GM19438 (cell line): ENCODE results near the gene KRTAP22-2.

Source experiments
- ATAC-seq: cut with Tn5 transposase; IDR thresholded peaks from one replicate; pipeline ENCODE4 v1.9.1; 2021; ENCODE audit warnings: low read depth; ENCODE audit not compliant: unreplicated experiment

KRTAP22-2 gene

DNA sequence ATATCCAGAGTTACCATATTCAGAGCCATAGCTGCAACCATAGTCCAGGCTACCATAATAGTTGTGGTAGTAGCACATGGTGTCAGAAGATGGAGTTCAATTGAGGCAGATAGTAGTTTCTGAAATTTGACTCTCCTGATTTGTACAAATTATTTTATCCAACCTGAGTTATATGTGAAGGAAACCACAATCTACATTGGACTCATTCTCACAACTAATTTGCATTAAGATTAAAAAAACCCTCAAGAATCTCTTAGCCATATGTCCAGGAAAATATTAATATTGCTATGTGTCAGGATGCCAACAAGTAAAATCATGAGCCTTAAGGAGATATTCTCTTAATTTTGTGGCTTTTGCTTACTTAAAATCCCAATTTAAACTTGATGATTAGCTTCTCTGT is at the start of gene KRTAP22-2:
Gene KRTAP22-2 (minus strand): TSS at position 101 of the 400 bp plus-strand sequence.
- ATAC-seq: no peak

DNA sequence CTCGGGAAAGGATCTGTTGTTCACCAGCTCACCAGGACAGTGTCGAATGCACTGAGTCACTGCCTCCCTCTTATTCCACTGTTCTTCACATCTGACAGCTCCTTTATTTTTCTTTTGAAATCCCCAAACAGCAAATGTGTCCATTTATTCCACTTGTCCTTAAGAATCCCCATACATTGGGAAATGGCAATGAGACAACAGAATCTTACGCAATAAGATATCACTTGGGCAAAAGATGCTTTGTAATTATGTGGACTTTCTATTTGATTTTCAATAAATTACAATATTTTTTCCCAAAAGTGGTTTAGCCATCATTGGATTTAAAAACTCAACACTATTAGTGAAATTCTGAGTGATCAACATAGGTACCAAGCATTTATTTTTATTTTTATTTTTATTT is 48.5 kb upstream of the KRTAP22-2 start:
- ATAC-seq: no peak

DNA sequence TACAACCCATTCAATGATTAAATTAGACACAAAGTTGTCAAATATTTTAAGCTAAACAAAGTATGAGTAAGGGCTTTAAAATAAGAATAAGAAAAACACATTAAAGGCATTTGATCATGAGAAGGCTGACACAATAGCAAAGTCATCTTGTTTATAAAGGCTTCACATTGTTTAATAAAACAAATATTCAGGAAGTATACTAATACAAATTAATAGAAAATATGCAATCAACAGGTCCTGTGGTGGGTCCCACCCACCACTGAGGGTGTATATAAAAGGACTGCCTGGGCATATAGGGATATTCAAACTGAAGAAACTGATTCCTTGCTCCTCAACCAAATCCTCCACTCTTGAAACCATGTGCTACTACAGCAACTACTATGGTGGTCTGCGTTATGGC is 44.7 kb upstream of the KRTAP22-2 start, which contains the start of gene KRTAP20-2:
Gene KRTAP20-2 (plus strand): TSS at position 301 of the 400 bp plus-strand sequence. CDS start 58 bp downstream, at position 359.
- ATAC-seq: no peak

DNA sequence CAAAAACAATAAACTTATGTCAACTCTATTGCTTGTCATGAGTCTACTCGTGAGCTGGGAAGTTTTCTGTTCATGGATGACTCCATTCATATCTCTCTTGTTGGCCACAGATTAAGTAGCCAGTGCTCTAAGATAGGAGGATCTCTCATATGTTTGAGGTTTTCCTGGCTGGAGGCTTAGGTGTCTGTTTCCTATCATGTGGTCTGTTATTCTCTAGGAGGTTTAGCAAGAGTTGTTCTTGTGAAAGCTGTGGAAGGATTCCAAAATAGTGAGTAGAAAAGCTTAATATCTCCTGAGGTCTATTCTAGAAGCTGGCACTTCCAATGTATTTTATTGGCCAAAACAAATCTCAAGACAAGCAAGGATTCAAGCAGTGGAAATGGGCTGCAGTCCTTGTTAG is 39.0 kb upstream of the KRTAP22-2 start:
- no peak for ATAC-seq

DNA sequence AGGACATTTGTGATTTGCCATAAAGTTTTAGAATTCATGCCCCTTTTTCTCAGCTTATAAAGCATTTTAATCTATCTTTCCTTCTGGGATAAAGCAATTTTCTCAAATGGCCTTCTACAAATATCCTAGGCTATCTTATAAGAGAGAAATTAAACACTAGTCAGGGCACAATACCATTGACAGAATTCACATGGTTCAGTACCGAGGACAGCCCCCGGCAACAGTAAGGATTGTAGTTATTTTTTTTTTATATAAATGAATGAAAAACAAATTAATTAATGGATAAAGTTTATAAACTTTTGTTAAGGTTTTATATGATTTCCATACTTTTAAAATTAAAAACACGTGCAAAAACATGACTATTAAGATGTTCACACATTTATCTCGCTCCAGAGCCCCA is 37.9 kb upstream of the KRTAP22-2 start:
- ATAC-seq: no peak

DNA sequence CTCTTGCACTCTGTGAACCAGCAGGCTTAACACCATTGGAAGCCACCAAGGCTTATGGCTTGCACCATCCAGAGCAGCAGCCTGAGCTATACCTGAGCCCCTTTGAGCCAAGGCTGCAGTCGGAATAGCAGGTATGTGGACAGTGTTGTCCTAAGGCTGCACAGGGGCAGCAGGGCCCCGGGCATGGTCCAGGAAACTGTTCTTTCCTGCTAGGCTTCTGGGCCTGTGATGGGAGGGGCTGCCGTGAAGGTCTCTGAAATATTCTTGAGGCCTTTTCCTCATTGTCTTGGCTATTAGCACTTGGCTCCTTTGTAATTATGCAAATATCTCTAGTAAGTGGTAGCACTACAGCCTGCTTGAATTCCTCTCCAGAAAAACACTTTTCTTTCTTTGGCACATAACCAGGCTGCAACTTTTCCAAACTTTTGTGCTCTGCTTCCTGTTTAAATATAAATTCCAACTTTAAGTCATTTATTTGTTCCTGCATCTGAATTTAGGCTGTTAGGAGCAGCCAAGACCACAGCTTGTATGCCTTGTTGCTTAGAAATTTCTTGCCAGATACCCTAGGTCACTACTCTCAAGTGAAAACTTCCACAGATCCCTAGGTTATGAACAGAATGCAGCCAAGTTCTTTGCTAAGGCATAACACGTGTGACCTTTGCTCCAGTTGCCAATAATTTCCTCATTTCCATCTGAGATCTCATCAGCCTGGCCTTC is 35.4 kb upstream of the KRTAP22-2 start:
- no peak for ATAC-seq

DNA sequence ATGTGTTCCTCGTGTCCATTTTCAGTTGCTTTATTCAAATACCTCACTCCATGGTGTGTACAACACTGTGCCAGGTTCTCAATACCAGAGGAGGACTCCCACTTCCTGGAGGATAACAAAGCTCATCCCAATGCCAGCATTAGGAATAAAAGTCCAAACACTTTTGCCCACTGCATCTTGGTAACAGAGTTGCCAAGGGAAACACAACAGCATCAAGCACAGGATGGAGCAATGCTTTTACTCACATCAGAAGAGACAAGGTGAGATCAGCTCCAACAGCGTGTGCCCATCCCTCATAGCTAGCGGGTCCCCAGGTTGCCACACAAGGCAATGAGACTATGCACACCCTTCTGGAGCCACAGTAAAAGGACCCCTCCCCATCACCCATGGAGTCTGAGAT is 33.2 kb upstream of the KRTAP22-2 start:
- no peak for ATAC-seq

DNA sequence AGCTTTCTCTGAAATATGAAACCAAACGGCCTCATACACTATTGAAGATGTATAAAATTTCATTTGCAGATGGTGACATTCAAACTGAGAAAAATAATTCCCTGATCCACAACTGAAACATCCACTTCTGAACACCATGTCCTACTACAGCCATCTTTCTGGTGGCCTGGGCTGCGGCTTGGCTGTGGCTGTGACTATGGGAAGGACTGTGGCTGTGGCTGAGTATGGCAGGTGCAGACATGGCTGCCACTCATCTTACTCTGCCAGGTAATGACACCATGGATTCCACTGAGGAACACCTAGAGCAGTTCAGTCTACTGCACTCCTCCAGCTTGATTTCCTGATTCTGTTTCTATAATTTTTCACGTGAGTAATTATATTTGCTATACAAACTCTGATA is 30.3 kb upstream of the KRTAP22-2 start, which contains the start of gene KRTAP20-4:
Gene KRTAP20-4 (plus strand): TSS at position 106 of the 400 bp plus-strand sequence.
- ATAC-seq: no peak

DNA sequence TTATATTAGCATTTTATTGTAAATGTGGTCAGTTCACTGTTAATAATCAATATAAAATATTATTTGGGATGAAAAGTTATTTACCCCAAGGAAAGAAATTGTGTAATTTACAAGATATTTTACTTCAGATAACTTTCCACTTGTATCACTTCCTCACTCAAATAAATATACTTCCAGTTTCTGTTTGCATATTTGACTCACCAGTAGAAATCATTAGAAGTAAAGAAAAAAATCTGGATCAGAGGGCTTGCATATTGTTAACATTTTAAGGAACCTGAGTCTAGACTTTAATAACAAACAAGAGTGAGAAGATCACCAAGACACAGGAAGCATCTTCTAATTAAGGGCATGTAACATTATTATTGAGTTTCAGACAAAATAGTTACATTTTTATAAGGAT is 29.9 kb upstream of the KRTAP22-2 start:
- no peak for ATAC-seq

DNA sequence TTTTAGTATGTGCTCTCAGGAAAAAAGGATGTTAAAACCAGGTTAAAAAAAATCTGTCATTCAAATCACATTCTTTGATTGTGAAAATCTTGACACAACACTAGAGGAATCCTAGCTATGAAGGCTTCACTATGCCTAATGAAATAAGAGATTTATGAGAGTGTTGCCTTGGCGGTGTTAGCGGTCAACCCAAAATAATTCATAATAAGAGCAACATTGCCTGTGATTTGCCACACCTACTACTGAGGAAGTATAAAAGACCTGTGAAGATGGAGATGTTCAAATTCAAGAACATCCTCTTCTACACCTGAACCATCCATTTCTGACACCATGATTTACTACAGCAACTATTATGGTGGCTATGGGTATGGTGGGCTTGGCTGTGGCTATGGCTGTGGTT is 25.9 kb upstream of the KRTAP22-2 start, which contains the start of gene KRTAP20-1:
Gene KRTAP20-1 (plus strand): TSS at position 301 of the 400 bp plus-strand sequence. CDS start 30 bp downstream, at position 331.
- no peak for ATAC-seq

DNA sequence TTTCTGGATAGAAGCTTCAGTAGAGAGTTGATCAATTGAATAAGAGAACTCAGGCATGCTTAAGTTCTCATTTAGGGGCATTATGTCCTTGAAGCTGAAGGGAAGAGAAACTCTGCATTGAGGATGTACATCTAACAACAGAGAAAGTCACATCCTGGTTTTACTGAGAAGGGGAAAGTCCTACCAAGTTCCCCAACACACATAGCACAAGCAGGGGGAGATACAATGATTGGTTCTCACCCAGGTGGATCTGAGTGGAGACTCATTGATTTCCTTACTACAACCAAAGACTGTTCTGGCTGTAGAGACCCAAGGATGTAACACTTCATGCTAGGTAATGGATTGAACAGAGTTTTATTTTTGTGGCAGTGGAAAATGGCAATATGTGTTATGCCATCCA is 25.0 kb upstream of the KRTAP22-2 start:
- ATAC-seq: no peak

DNA sequence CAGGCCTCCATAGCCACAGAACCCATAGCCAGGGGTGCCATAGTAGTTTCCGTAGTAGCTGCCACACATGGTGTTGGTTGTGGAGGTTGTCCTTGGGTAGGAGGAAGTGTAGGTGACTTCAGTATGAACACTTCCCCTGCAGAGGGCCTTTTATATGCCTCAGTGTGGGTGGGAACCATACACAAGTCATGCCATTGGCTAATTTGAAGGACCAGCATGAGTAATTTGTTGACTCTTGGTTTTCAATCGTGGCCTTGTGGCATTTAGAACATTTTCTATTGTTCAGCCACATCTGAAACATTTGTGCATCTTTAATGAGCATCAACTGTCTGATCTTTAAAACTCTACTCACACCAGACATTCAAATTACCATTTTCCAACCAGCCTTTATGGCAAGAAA is 23.6 kb upstream of the KRTAP22-2 start, which contains the start of gene KRTAP6-1:
Gene KRTAP6-1 (minus strand): TSS at position 95 of the 400 bp plus-strand sequence. CDS start 26 bp downstream, at position 69.
- no peak for ATAC-seq

DNA sequence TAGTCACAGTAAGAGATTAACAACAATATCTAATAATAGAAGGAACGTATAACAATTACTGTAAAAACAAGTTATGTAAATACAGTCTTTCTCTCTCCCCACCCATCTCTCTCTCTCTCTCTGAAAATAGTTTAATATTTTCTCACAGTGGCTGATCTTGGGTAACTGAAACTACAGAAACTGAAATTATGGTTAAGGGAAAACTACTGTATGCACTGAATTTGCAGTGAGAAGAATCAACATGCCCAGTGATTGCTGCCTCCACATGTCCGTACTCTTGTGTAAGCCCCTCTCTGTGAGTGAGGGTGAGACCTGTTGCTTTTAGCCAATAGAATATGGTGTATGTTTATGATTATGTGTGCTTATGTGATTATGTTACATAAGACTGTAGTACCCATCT is 21.9 kb upstream of the KRTAP22-2 start:
- ATAC-seq: no peak

DNA sequence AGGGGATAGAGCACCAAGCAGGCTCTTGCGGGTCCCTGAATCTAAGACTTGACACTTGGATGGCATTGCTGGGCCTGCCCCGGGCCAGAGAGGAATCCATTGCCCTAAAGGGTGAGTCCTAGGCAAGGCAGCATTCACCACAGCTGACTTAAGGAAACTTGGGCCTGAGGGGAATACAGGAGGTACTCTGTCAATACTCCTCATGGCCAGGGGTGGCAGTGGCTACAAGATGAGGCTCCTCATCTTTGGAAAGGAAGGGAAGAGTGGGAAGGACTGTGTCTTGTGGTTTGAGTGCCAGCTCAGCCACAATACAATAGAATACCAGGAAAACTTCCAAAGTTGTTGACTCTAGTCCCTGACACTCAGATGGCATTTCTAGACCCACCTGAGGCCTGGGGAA is 15.8 kb upstream of the KRTAP22-2 start:
- no peak for ATAC-seq

DNA sequence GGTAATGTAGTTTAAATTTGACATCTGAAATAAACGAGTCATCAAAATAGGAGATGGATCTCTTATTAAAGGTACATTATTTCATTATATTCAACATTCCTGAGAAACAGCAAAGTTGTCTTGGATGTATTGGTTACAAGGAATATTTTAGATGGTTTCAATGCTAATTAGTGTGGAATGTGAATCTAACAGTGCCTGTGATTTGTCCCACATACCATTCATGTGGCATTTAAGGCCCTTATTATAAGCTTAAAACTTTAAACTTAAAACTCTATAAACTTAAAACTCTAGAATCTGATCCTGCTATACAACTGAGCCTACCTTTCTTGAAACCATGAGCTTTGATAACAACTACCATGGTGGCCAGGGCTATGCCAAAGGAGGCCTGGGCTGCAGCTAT is 10.6 kb upstream of the KRTAP22-2 start, which contains the start of gene KRTAP22-1:
Gene KRTAP22-1 (plus strand): TSS at position 301 of the 400 bp plus-strand sequence.
- no peak for ATAC-seq

DNA sequence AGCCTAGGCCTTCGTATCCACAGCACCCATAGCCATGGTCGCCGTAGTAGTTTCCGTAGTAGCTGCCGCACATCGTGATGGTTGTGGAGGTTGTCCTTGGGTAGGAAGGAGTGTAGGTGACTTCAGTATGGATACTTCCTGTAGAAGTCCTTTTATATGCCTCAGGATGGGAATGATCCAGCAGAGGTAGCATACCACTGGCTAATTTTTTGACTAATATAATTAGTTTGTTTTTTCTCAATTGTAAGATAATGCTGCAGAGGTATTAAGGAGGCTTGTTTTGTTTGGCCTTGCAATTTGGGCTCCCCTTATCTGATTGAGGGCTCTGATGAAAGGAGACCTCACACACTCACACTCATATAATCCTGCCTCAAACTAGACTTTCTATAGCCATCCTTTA is 8.6 kb upstream of the KRTAP22-2 start, which contains the start of gene KRTAP6-2:
Gene KRTAP6-2 (minus strand): TSS at position 101 of the 400 bp plus-strand sequence. CDS start 28 bp downstream, at position 73.
- no peak for ATAC-seq

DNA sequence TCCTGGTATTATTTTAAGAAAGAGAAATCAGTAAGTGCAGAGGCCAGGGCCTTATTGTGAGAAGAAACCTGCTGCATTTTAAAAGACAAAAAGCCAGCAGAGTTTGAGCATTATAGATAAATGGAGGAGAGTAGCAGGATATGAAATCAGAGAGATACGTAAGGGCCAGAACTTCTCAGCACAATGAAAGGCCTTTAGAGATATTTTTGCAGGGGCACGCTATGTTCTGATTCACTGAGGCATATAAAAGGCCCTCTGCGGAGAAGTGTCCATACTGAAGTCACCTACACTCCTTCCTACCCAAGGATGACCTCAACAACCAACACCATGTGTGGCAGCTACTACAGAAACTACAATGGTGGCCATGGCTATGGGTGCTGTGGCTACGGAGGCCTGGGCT is 1.9 kb upstream of the KRTAP22-2 start, which contains the start of gene KRTAP6-3:
Gene KRTAP6-3 (plus strand): TSS at position 301 of the 400 bp plus-strand sequence. CDS start 6 bp downstream, at position 307.
- ATAC-seq: no peak

DNA sequence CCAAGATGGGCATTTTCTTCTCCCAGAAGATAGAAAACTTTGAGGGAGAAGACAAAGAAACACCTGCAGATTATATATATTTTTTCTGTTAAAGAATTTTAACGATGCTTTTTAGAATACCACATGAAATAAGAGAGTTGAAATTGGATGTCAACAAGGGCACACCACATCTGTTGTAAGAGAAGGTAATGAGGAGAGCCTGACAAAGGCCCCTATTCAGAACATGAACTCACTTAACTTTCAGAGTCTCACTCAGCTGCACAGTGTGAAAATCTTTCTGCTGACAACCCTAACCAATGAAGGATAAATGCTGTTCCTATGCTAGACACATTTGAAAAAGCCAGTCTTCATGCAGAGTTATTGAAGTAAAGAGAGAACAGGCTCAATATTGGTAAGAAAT is 7.3 kb downstream of the KRTAP22-2 start:
- no peak for ATAC-seq

DNA sequence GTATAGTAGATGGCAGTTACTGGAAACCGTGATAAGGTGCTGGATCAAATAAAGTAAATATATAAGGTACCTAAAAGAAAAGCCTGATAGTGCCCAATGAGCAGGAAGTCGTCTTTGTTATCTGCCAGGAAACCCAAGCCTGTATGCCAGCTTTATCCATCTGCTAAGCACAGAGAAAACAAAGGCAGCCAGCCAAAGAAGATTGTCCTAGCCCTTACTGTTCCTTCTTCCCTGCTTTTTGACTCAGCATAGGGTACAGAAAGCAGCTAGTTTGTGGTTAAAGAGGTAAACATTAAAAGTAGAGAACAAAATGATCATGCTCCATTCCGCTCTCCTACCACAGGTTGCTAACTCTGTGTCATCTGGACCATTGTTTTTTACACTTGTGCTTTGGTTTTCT is 10.1 kb downstream of the KRTAP22-2 start:
- ATAC-seq: no peak

DNA sequence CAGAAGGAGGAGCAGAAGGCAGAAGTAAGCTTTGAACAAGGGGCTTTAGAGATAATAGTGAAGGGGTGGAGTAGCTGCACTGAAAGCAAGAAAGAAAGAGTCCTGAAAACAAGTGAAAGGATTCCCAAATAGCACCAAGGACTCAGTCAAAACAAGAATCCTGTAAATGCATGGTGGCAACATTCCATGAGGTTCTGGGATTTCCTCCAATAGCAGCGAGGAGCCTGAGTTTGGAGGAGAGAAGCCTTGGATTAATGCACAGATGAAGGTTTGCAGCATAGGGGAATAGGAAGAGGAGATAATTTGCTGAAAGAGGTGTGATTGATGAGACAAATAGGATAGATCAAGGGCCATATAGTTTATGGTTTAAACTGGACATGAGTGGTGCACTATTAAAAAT is 10.9 kb downstream of the KRTAP22-2 start:
- no peak for ATAC-seq

DNA sequence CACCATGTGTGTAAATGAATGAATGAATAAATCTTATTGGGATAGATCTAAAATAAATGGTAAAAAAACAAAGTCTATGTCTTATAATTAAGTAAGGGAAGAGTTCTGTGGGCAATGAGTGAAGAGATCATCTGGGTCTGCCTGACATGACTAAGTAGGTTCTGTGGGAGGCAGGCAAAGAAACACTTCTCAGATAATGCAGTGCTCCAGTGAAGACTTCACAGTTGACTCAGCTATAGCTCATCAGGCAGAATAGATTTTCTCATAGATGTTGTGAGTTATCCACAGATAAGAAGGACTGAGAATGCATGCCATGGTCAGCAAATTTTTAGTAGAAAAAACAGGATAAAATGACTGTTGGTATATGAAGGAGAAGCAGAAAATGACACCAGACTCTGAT is 12.4 kb downstream of the KRTAP22-2 start:
- no peak for ATAC-seq

DNA sequence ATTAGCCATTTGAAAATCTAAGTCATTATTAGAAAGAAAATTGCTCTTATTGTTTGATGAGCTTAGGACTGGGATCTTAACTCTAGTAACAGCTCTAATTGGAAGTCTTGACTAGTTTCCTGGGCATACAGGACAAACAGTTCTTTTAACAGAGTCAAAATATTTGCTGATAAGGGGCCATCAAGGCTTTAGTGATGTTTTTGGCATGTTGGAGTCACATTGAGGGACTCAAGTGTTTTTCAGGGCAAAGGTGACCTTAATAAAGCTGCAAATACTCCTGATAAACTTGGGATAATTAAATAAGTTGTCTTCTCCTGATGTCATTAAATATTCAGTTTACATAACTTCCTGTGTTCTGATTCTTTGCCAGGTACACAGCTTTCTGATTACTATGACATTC is 22.6 kb downstream of the KRTAP22-2 start:
- ATAC-seq: no peak
